SJSA1 (cell line): Measurements from ENCODE around the gene SBNO2. TPM values are rescaled to one million over a fixed set of nuclear protein-coding genes. Genes with fewer than 3 reads are reported as not detected.

Experiments used
- DNase-seq, 2 experiments: peaks; one replicate each; pipeline ENCODE4 v3.0.0-alpha.2; 2015 to 2020; ENCODE audit warnings: low spot score in 2 of 2, low read depth in 1 of 2
- H3K27ac ChIP-seq: fragments of 250-450 bp; sonication (Bioruptor Pico); 2 replicates; pipeline ENCODE4 v1.5.1; 2020; ENCODE audit warnings: mild to moderate bottlenecking, moderate library complexity
- H3K27me3 ChIP-seq: fragments of 250-450 bp; sonication (Bioruptor Pico); replicated peaks from 2 replicates; pipeline ENCODE4 v1.5.1; 2020; ENCODE audit warnings: mild to moderate bottlenecking, moderate library complexity
- H3K36me3 ChIP-seq: fragments of 250-450 bp; sonication (Bioruptor Pico); 2 replicates; pipeline ENCODE4 v1.5.1; 2020; ENCODE audit warnings: mild to moderate bottlenecking
- H3K4me1 ChIP-seq: fragments of 250-450 bp; sonication (Bioruptor Pico); replicated peaks from 2 replicates; pipeline ENCODE4 v1.6.1; 2021; ENCODE audit warnings: mild to moderate bottlenecking
- H3K4me3 ChIP-seq: fragments of 250-450 bp; sonication (Bioruptor Pico); 2 replicates; pipeline ENCODE4 v1.5.1; 2020; ENCODE audit warnings: mild to moderate bottlenecking
- H3K9me3 ChIP-seq: fragments of 250-450 bp; sonication (Bioruptor Pico); replicated peaks from 2 replicates; pipeline ENCODE4 v1.5.1; 2020; ENCODE audit warnings: mild to moderate bottlenecking
- total RNA-seq: library from RNA; depleted of rRNA; stranded (reverse); fragments of >200 nt; shearing (Covaris generic); gene quantifications from 2 replicates; pipeline ENCODE4 v1.2.3, GENCODE V29; 2014

The SBNO2 gene
- total RNA-seq, 1 experiment from 2014 or later, result 24.8 TPM

- Histone ChIP-seq H3K4me1 (peaks cover 36% of the 10 kb centered on the region), H3K27me3 (no peaks in the 10 kb centered on the region), H3K4me3 (no peak overlapping the region), H3K9me3 (0 out of 2 replicates have a peak, but pooled peaks cover 4% of the 10 kb centered on the region), H3K36me3 (peaks cover 48% of the 10 kb centered on the region), H3K27ac (no peak overlapping the region)
- no peak for DNase-seq
Measured at GRCh38 chr19:1169411-1169791, 4.7 kb downstream of the SBNO2 start.

- Histone ChIP-seq H3K36me3 (peaks cover 46% of the 10 kb centered on the region), H3K9me3 (0 out of 2 replicates have a peak, but pooled peaks cover 4% of the 10 kb centered on the region), H3K27ac (peak overlapping the region; percentile 17; the same call in 1 of the 2 replicates), H3K27me3 (no peaks in the 10 kb centered on the region), H3K4me1 (peaks cover 33% of the 10 kb centered on the region), H3K4me3 (no peak overlapping the region)
- peak; percentile 42 to 71 for DNase-seq
Measured at GRCh38 chr19:1168572-1169410, 5.3 kb downstream of the SBNO2 start.

- H3K27ac ChIP-seq, result no peak overlapping the region
- H3K4me3 ChIP-seq, result no peak overlapping the region
- H3K27me3 ChIP-seq, result no peaks in the 10 kb centered on the region
- 0 out of 2 replicates have a peak, but pooled peaks cover 4% of the 10 kb centered on the region for H3K9me3 ChIP-seq
- H3K36me3 ChIP-seq, result peaks cover 46% of the 10 kb centered on the region
- H3K4me1 ChIP-seq, result peaks cover 30% of the 10 kb centered on the region
- DNase-seq, result no peak
Measured at GRCh38 chr19:1167687-1168571, 6.1 kb downstream of the SBNO2 start.

- H3K9me3 ChIP-seq, result 0 out of 2 replicates have a peak, but pooled peaks cover 4% of the 10 kb centered on the region
- no peak overlapping the region for H3K27ac ChIP-seq
- no peak overlapping the region for H3K4me3 ChIP-seq
- DNase-seq, result no peak
- no peaks in the 10 kb centered on the region for H3K27me3 ChIP-seq
- peaks cover 24% of the 10 kb centered on the region for H3K4me1 ChIP-seq
- peaks cover 41% of the 10 kb centered on the region for H3K36me3 ChIP-seq
Measured at GRCh38 chr19:1166872-1167573, 7.0 kb downstream of the SBNO2 start.

GRCh38 chr19:1164684-1165531, 9.2 kb downstream of the SBNO2 start:
- Histone ChIP-seq H3K27me3 (no peaks in the 10 kb centered on the region), H3K4me3 (no peak overlapping the region), H3K27ac (no peak overlapping the region), H3K4me1 (peaks cover 16% of the 10 kb centered on the region), H3K36me3 (peaks cover 31% of the 10 kb centered on the region), H3K9me3 (no peaks in the 10 kb centered on the region)
- no peak for DNase-seq

- no peak for DNase-seq
- Histone ChIP-seq H3K27ac (no peak overlapping the region), H3K4me1 (peaks cover 8% of the 10 kb centered on the region), H3K4me3 (no peak overlapping the region), H3K27me3 (no peaks in the 10 kb centered on the region), H3K9me3 (no peaks in the 10 kb centered on the region), H3K36me3 (peaks cover 30% of the 10 kb centered on the region)
Measured at GRCh38 chr19:1163934-1164683, 10.0 kb downstream of the SBNO2 start.

- Histone ChIP-seq H3K36me3 (peaks cover 26% of the 10 kb centered on the region), H3K4me3 (no peak overlapping the region), H3K9me3 (no peaks in the 10 kb centered on the region), H3K27ac (no peak overlapping the region), H3K27me3 (no peaks in the 10 kb centered on the region), H3K4me1 (peaks cover under 1% of the 10 kb centered on the region)
- no peak for DNase-seq
Measured at GRCh38 chr19:1163283-1163933, 10.7 kb downstream of the SBNO2 start.

GRCh38 chr19:1162404-1163282, 11.4 kb downstream of the SBNO2 start:
- Histone ChIP-seq H3K27me3 (no peaks in the 10 kb centered on the region), H3K36me3 (peaks cover 21% of the 10 kb centered on the region), H3K4me3 (no peak overlapping the region), H3K4me1 (no peaks in the 10 kb centered on the region), H3K27ac (no peak overlapping the region), H3K9me3 (no peaks in the 10 kb centered on the region)
- DNase-seq, result no peak

- peaks cover 13% of the 10 kb centered on the region for H3K36me3 ChIP-seq
- no peaks in the 10 kb centered on the region for H3K9me3 ChIP-seq
- DNase-seq, result no peak
- no peaks in the 10 kb centered on the region for H3K27me3 ChIP-seq
- H3K27ac ChIP-seq, result no peak overlapping the region
- H3K4me1 ChIP-seq, result no peaks in the 10 kb centered on the region
- no peak overlapping the region for H3K4me3 ChIP-seq
Measured at GRCh38 chr19:1161716-1162115, 12.4 kb downstream of the SBNO2 start.

GRCh38 chr19:1159864-1160595, 14.0 kb downstream of the SBNO2 start:
- Histone ChIP-seq H3K36me3 (peaks cover 9% of the 10 kb centered on the region; the same call in 1 of the 2 replicates), H3K27ac (no peak overlapping the region), H3K4me3 (no peak overlapping the region), H3K27me3 (no peaks in the 10 kb centered on the region), H3K9me3 (no peaks in the 10 kb centered on the region), H3K4me1 (no peaks in the 10 kb centered on the region)
- DNase-seq, result no peak
